NCI-H226 (cell line): ENCODE measurements around the gene STX18.
"Not testable (repeated sequence)": the region's sequence is repeated elsewhere in the genome, so short reads cannot be mapped to it uniquely, and the experiment has no call there.

Experiments used
- DNase-seq: peaks from one replicate; pipeline ENCODE4 v3.0.0-alpha.2; 2015

STX18 gene

GRCh38 chr4:4541661-4542570 is at the start of gene STX18:
Gene STX18 (minus strand): TSS chr4:4542048. CDS start chr4:4541964, 84 bp downstream.
- peak; percentile 62 for DNase-seq

GRCh38 chr4:4591071-4591470 is 49.2 kb upstream of the STX18 start:
- no peak for DNase-seq

GRCh38 chr4:4590546-4590945 is 48.7 kb upstream of the STX18 start:
- no peak for DNase-seq

GRCh38 chr4:4585012-4585670 is 43.3 kb upstream of the STX18 start:
- peak; percentile 42 for DNase-seq

- no peak for DNase-seq
Measured at GRCh38 chr4:4583606-4584005, 41.8 kb upstream of the STX18 start.

- no peak for DNase-seq
Measured at GRCh38 chr4:4582653-4583052, 40.8 kb upstream of the STX18 start.

- no peak for DNase-seq
Measured at GRCh38 chr4:4580494-4580893, 38.6 kb upstream of the STX18 start.

- no peak for DNase-seq
Measured at GRCh38 chr4:4578981-4579380, 37.1 kb upstream of the STX18 start.

GRCh38 chr4:4577359-4577875 is 35.6 kb upstream of the STX18 start:
- DNase-seq, result no peak

- DNase-seq, result peak; percentile 22
Measured at GRCh38 chr4:4575284-4576211, 33.7 kb upstream of the STX18 start.

GRCh38 chr4:4574792-4575191 is 32.9 kb upstream of the STX18 start:
- DNase-seq, result peak; percentile 68

GRCh38 chr4:4574052-4574451 is 32.2 kb upstream of the STX18 start:
- no peak for DNase-seq

GRCh38 chr4:4572821-4573220 is 31.0 kb upstream of the STX18 start:
- no peak for DNase-seq

GRCh38 chr4:4569861-4570260 is 28.0 kb upstream of the STX18 start:
- not testable (repeated sequence) for DNase-seq

GRCh38 chr4:4568806-4569427 is 27.1 kb upstream of the STX18 start:
- DNase-seq, result no peak

- not testable (repeated sequence) for DNase-seq
Measured at GRCh38 chr4:4566359-4566758, 24.5 kb upstream of the STX18 start.

- no peak for DNase-seq
Measured at GRCh38 chr4:4564522-4564921, 22.7 kb upstream of the STX18 start.

GRCh38 chr4:4560642-4561041 is 18.8 kb upstream of the STX18 start:
- DNase-seq, result no peak

- DNase-seq, result no peak
Measured at GRCh38 chr4:4560136-4560535, 18.3 kb upstream of the STX18 start.

GRCh38 chr4:4559596-4559995 is 17.7 kb upstream of the STX18 start:
- DNase-seq, result peak; percentile 58

GRCh38 chr4:4558881-4559280 is 17.0 kb upstream of the STX18 start:
- DNase-seq, result peak; percentile 52

- DNase-seq, result peak; percentile 76
Measured at GRCh38 chr4:4555916-4556315, 14.1 kb upstream of the STX18 start.
